SH-SY5Y (cell line): Measurements from ENCODE around the gene EXOC3.

Experiments used
- GATA2 ChIP-seq: IDR thresholded peaks from 2 replicates; pipeline ENCODE4 v1.6.1; 2011; ENCODE audit warnings: mild to moderate bottlenecking, low read depth, low read length
- GATA3 ChIP-seq: IDR thresholded peaks from 2 replicates; pipeline ENCODE4 v1.6.1; 2011; ENCODE audit warnings: low read depth, mild to moderate bottlenecking, low read length, moderate library complexity

- TF ChIP-seq GATA3, result no peak
- TF ChIP-seq GATA2, result no peak
These were observed 15.8 kb downstream of the EXOC3 start for GRCh38 chr5:458547-459353.
